Activated CD8-positive, alpha-beta memory T cell treated with anti-CD3 and anti-CD28 coated beads, Interleukin-2, amount 10 ng/mL, durations not matched to agents 7 days and 5 days (primary cell): ENCODE results near the gene LMOD2. TPM values are rescaled to one million over a fixed set of nuclear protein-coding genes. Genes with fewer than 3 reads are reported as not detected.
"Not testable (repeated sequence)": the region's sequence is repeated elsewhere in the genome, so short reads cannot be mapped to it uniquely, and the experiment has no call there.

Source experiments
- ATAC-seq: fragments of 150-1000 bp; cut with Tn5 transposase; one replicate; pipeline ENCODE4 v1.10.0; 2021; ENCODE audit warnings: moderate library complexity
- CTCF ChIA-PET: fragments of 350-600 bp; sonication (Branson Sonifier 250); formaldehyde crosslinking; loops from one replicate; lab custom pipeline; 2021; ENCODE audit warnings: antibody characterized with exemption; lab: Charles Lee
- DNase-seq: peaks from one replicate; pipeline ENCODE4 v3.0.0-alpha.2; 2020
- H3K27ac Mint-ChIP-seq: one replicate; pipeline ENCODE4 v1.8.0; 2021; ENCODE audit warnings: mild to moderate bottlenecking, mixed read lengths
- H3K27me3 Mint-ChIP-seq: one replicate; pipeline ENCODE4 v1.8.0; 2021; ENCODE audit warnings: mixed read lengths
- H3K36me3 Mint-ChIP-seq: one replicate; pipeline ENCODE4 v1.8.0; 2021; ENCODE audit warnings: mild to moderate bottlenecking, mixed read lengths
- H3K4me1 Mint-ChIP-seq: one replicate; pipeline ENCODE4 v1.8.0; 2021; ENCODE audit warnings: mixed read lengths
- H3K4me3 Mint-ChIP-seq: one replicate; pipeline ENCODE4 v1.8.0; 2021; ENCODE audit warnings: mild to moderate bottlenecking, moderate library complexity, mixed read lengths
- H3K9me3 Mint-ChIP-seq: one replicate; pipeline ENCODE4 v1.8.0; 2022; ENCODE audit warnings: low read depth, mixed read lengths
- total RNA-seq, 2 experiments: library from RNA; stranded (reverse); gene quantifications; one replicate each; pipeline ENCODE4 v1.2.3, GENCODE V29; 2021

The LMOD2 gene
- total RNA-seq, 2 experiments from 2014 or later = not detected

- CTCF ChIA-PET = no interaction called here
- Mint-ChIP-seq H3K27ac (no peak overlapping the region), H3K9me3 (no peaks in the 10 kb centered on the region), H3K27me3 (peaks cover 3% of the 10 kb centered on the region), H3K4me3 (no peak overlapping the region), H3K36me3 (no peaks in the 10 kb centered on the region), H3K4me1 (peaks cover 3% of the 10 kb centered on the region)
- ATAC-seq (no peak), DNase-seq (no peak)
Measured at GRCh38 chr7:123628829-123629228, 26.8 kb upstream of the LMOD2 start.

DNA sequence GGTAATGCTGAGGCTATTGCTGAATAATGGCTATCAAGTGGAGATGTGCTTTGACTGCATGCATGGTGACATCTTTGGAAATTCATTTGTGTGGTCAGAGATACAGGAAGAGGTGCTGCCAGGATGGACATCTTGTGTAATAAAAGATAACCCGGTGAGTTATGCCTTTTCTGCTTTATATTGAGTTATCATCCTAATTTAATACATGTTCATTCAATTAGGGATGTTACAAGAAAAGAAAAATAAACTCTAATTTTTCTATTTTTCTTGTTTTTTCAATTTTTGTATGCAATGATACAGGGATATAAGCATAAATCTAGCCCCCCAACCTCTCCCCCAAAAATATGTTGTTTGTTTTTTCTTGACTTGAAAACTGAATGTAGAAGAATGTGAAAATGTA, 26.4 kb upstream of the LMOD2 start:
- DNase-seq = no peak
- ATAC-seq = no peak
- Mint-ChIP-seq H3K27me3 (peaks cover 3% of the 10 kb centered on the region), H3K27ac (no peak overlapping the region), H3K36me3 (no peaks in the 10 kb centered on the region), H3K4me3 (no peak overlapping the region), H3K4me1 (peaks cover 3% of the 10 kb centered on the region), H3K9me3 (no peaks in the 10 kb centered on the region)
- CTCF ChIA-PET = no interaction called here

GRCh38 chr7:123632808-123633207, 22.9 kb upstream of the LMOD2 start:
- Mint-ChIP-seq H3K27ac (no peak overlapping the region), H3K4me3 (no peak overlapping the region), H3K27me3 (peaks cover 11% of the 10 kb centered on the region), H3K4me1 (no peaks in the 10 kb centered on the region), H3K9me3 (no peaks in the 10 kb centered on the region), H3K36me3 (no peaks in the 10 kb centered on the region)
- DNase-seq (no peak), ATAC-seq (no peak)
- CTCF ChIA-PET = no interaction called here

- no peaks in the 10 kb centered on the region for H3K4me1 Mint-ChIP-seq
- no peaks in the 10 kb centered on the region for H3K9me3 Mint-ChIP-seq
- ATAC-seq (no peak), DNase-seq (no peak)
- H3K4me3 Mint-ChIP-seq = no peak overlapping the region
- CTCF ChIA-PET = interaction anchor here (1.0 kb wide), 1 partner anchor 10 kb away, joined by 3 read pairs; no protein-coding TSS in a partner anchor
- H3K27me3 Mint-ChIP-seq = peaks cover 17% of the 10 kb centered on the region
- H3K27ac Mint-ChIP-seq = no peak overlapping the region
- no peaks in the 10 kb centered on the region for H3K36me3 Mint-ChIP-seq
Measured at GRCh38 chr7:123633553-123633952, 22.1 kb upstream of the LMOD2 start.

DNA sequence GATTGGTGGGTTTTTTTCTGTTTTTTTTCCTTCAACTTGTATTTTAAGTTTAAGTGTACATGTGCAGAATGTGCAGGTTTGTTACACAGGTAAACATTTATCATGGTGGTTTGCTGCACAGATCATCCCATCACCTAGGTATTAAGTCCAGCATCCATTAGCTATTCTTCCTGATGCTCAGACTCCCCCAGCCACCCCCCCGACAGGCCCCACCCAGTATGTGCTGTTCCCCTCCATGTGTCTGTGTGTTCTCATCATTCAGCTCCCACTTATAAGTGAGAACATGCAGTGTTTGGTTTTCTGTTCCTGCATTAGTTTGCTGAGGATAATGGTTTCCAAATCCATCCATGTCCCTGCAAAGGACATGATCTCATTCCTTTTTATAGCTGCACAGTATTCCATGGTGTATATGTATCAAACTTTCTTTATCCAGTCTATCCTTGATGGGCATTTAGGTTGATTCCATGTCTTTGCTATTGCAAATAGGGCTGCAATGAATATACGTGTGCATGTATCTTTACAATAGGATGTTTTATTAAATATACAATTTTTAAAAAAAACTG, 21.6 kb upstream of the LMOD2 start:
- not testable (repeated sequence) for H3K9me3 Mint-ChIP-seq

GRCh38 chr7:123635551-123636359, 19.9 kb upstream of the LMOD2 start:
- Mint-ChIP-seq H3K27me3 (peaks cover 21% of the 10 kb centered on the region), H3K36me3 (no peaks in the 10 kb centered on the region), H3K9me3 (no peaks in the 10 kb centered on the region), H3K4me1 (no peaks in the 10 kb centered on the region), H3K27ac (no peak overlapping the region), H3K4me3 (no peak overlapping the region)
- ATAC-seq = no peak
- no peak for DNase-seq
- CTCF ChIA-PET = interaction anchor here (0.7 to 2.3 kb wide), 5 partner anchors 11 to 351 kb away, joined by 3 to 12 read pairs (median 4); no protein-coding TSS in a partner anchor

More for the DNA sequence above, 21.6 kb upstream of the LMOD2 start:
- H3K36me3 Mint-ChIP-seq, ATAC-seq, DNase-seq, H3K4me3 Mint-ChIP-seq, H3K27ac Mint-ChIP-seq, H3K4me1 Mint-ChIP-seq: not testable (repeated sequence)
- H3K27me3 Mint-ChIP-seq = peaks cover 18% of the 10 kb centered on the region
- CTCF ChIA-PET = interaction anchor here (1.0 kb wide), 1 partner anchor 10 kb away, joined by 3 read pairs; no protein-coding TSS in a partner anchor

DNA sequence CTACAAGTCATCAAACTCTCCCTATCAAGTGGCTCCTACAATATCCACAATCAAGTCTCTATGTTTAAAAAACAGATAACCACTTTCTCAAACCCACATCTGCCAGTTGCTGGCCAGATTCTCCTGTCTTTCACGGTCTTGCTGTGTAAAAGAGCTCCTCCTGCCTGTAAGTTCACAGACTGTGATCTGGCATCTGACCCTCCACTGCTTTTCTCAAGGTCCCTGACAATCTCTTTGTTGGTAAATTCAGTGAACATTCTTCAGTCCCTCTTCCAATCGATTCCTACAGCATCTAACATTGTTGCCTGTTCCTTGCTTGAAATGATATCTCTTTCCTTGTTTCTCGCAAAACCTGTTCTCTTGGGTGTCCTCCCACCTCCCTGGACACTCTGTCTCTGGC, 18.5 kb upstream of the LMOD2 start:
- H3K4me3 Mint-ChIP-seq = no peak overlapping the region
- no peak for DNase-seq
- ATAC-seq = no peak
- no peak overlapping the region for H3K27ac Mint-ChIP-seq
- H3K36me3 Mint-ChIP-seq = no peaks in the 10 kb centered on the region
- CTCF ChIA-PET = interaction anchor here (0.6 to 2.3 kb wide), 4 partner anchors 13 to 161 kb away, joined by 3 to 12 read pairs (median 4); no protein-coding TSS in a partner anchor
- H3K9me3 Mint-ChIP-seq = no peaks in the 10 kb centered on the region
- no peaks in the 10 kb centered on the region for H3K4me1 Mint-ChIP-seq
- H3K27me3 Mint-ChIP-seq = peaks cover 29% of the 10 kb centered on the region

DNA sequence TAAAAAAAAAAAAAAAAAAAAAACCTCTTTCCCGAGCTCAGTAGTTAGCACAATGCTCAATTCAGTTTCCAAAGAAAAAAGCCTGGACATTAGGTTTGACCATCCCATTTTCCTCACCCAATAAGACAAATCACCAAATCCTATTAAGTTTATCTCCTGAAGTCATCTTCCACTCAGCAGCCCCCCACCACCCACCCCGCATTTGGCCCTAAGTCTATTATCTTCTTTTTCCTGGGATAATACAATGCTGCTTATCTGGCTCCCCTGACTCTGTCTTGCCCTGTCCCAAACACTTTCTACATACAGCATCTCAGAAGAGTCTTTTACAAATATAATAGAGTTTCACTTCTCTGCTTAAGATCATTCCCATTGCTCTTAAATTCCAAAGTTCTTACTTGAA, 17.8 kb upstream of the LMOD2 start:
- no peak overlapping the region for H3K4me3 Mint-ChIP-seq
- ATAC-seq = no peak
- H3K4me1 Mint-ChIP-seq = no peaks in the 10 kb centered on the region
- CTCF ChIA-PET = interaction anchor here (1.1 to 2.3 kb wide), 2 partner anchors 13 to 45 kb away, joined by 4 to 12 read pairs; no protein-coding TSS in a partner anchor
- no peaks in the 10 kb centered on the region for H3K36me3 Mint-ChIP-seq
- H3K27me3 Mint-ChIP-seq = peaks cover 32% of the 10 kb centered on the region
- H3K27ac Mint-ChIP-seq = no peak overlapping the region
- no peaks in the 10 kb centered on the region for H3K9me3 Mint-ChIP-seq
- DNase-seq = no peak

GRCh38 chr7:123639631-123640030, 16.0 kb upstream of the LMOD2 start:
- Mint-ChIP-seq H3K4me1 (no peaks in the 10 kb centered on the region), H3K36me3 (no peaks in the 10 kb centered on the region), H3K27ac (no peak overlapping the region), H3K4me3 (no peak overlapping the region), H3K27me3 (peaks cover 50% of the 10 kb centered on the region), H3K9me3 (no peaks in the 10 kb centered on the region)
- CTCF ChIA-PET = no interaction called here
- DNase-seq = no peak
- ATAC-seq = no peak

- no peak overlapping the region for H3K27ac Mint-ChIP-seq
- no peaks in the 10 kb centered on the region for H3K36me3 Mint-ChIP-seq
- peaks cover 54% of the 10 kb centered on the region for H3K27me3 Mint-ChIP-seq
- H3K9me3 Mint-ChIP-seq = no peaks in the 10 kb centered on the region
- no peak overlapping the region for H3K4me3 Mint-ChIP-seq
- ATAC-seq (no peak), DNase-seq (no peak)
- CTCF ChIA-PET = no interaction called here
- H3K4me1 Mint-ChIP-seq = no peaks in the 10 kb centered on the region
Measured at GRCh38 chr7:123640583-123640982, 15.1 kb upstream of the LMOD2 start.

- no peaks in the 10 kb centered on the region for H3K4me1 Mint-ChIP-seq
- H3K4me3 Mint-ChIP-seq = no peak overlapping the region
- no peaks in the 10 kb centered on the region for H3K9me3 Mint-ChIP-seq
- H3K36me3 Mint-ChIP-seq = no peaks in the 10 kb centered on the region
- no peak for ATAC-seq
- no peak for DNase-seq
- no peak overlapping the region for H3K27ac Mint-ChIP-seq
- CTCF ChIA-PET = no interaction called here
- peaks cover 62% of the 10 kb centered on the region for H3K27me3 Mint-ChIP-seq
Measured at GRCh38 chr7:123641901-123642300, 13.8 kb upstream of the LMOD2 start.

DNA sequence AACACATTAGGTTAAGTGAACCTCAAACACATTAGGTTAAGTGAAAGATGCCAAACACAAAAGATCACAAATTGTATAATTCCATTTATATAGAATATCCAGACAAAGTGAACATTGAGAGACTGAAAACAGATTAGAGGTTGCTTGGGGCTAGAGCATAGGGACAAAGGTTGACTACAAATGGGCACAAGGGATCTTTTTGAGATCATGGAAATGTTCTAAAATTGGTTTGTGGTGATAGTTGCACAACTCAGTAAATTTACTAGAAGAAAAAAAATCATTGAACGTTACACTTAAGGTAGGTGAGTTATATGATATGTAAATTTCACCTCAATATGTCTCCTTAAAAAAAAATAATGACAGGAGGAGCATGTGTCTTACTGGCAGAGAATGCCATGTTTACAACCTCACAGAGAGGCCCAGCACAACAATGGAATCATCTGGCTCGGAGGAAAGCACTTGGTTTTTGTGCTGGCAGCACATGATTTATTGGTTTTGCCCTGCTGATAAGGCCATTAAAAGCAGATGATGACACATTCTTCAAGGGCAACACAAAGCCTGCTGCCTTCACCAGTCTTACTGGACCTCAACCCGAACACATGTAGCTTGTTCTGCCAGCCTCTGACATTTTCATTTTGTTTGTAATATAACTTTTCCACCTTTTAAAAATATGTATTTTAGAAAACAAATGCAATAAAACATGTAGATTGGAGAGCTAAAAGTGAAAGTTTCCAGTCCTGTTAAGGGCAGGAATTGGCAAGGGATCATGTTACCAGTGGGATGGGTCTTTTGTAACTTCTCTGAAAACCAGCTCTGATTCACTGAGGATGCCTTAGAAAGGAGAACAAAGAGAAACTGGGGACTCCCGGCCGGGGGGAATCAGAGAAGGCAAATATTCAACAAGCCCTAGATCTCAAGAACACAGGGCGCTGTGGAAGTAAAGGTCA, 11.9 kb upstream of the LMOD2 start:
- DNase-seq (no peak), ATAC-seq (no peak)
- no peaks in the 10 kb centered on the region for H3K9me3 Mint-ChIP-seq
- no peaks in the 10 kb centered on the region for H3K36me3 Mint-ChIP-seq
- no peaks in the 10 kb centered on the region for H3K4me1 Mint-ChIP-seq
- no peak overlapping the region for H3K27ac Mint-ChIP-seq
- H3K4me3 Mint-ChIP-seq = no peak overlapping the region
- peaks cover 63% of the 10 kb centered on the region for H3K27me3 Mint-ChIP-seq
- CTCF ChIA-PET = interaction anchor here (2.2 kb wide), 1 partner anchor 19 kb away, joined by 5 read pairs; no protein-coding TSS in a partner anchor

GRCh38 chr7:123645516-123645915, 10.2 kb upstream of the LMOD2 start:
- no peak overlapping the region for H3K4me3 Mint-ChIP-seq
- no peaks in the 10 kb centered on the region for H3K4me1 Mint-ChIP-seq
- DNase-seq (no peak), ATAC-seq (no peak)
- no peak overlapping the region for H3K27ac Mint-ChIP-seq
- CTCF ChIA-PET = no interaction called here
- H3K27me3 Mint-ChIP-seq = peaks cover 61% of the 10 kb centered on the region
- H3K9me3 Mint-ChIP-seq = no peaks in the 10 kb centered on the region
- no peaks in the 10 kb centered on the region for H3K36me3 Mint-ChIP-seq
